H1 (cell line): ENCODE results near the gene ZNHIT3. TPM values are rescaled to one million over a fixed set of nuclear protein-coding genes. Genes with fewer than 3 reads are reported as not detected.

Experiments
- ASH2L ChIP-seq: fragments of 200-600, 300-600 bp; sonication (generic); IDR thresholded peaks from one replicate; pipeline ENCODE4 v1.7.1; 2017; ENCODE audit warnings: low read length
- CBX8 ChIP-seq: fragments of 300-800, 300-1000 bp; sonication (generic); IDR thresholded peaks from 2 replicates; pipeline ENCODE4 v1.7.1; 2016; ENCODE audit warnings: low read depth, low read length, borderline replicate concordance
- CHD1 ChIP-seq: IDR thresholded peaks from 2 replicates; pipeline ENCODE4 v1.6.1; 2012; ENCODE audit warnings: low read depth, low read length, improper control_type of control experiment
- FOSL1 ChIP-seq: IDR thresholded peaks from 2 replicates; pipeline ENCODE4 v1.6.1; 2011; ENCODE audit warnings: mild to moderate bottlenecking, low read depth, low read length, moderate library complexity; ENCODE audit not compliant: insufficient read depth
- POU5F1 ChIP-seq: IDR thresholded peaks from 2 replicates; pipeline ENCODE4 v1.6.1; 2011; ENCODE audit warnings: low read depth, mild to moderate bottlenecking, low read length, moderate library complexity
- RNF2 ChIP-seq: fragments of 200-900, 300-1000 bp; sonication (generic); IDR thresholded peaks from 2 replicates; pipeline ENCODE4 v1.7.1; 2016; ENCODE audit warnings: borderline replicate concordance, low read depth, mild to moderate bottlenecking, antibody characterized with exemption, low read length; ENCODE audit not compliant: poor library complexity, severe bottlenecking; ENCODE audit errors: missing control alignments
- SAP30 ChIP-seq: fragments of 300-600 bp; sonication (generic); IDR thresholded peaks from 2 replicates; pipeline ENCODE4 v1.7.1; 2012; ENCODE audit warnings: low read length, moderate library complexity, mild to moderate bottlenecking, inconsistent platforms; ENCODE audit not compliant: insufficient read depth, insufficient replicate concordance
- YY1 ChIP-seq: IDR thresholded peaks from 2 replicates; pipeline ENCODE4 v1.6.1; 2011; ENCODE audit warnings: low read depth, mild to moderate bottlenecking, low read length
- polyA plus RNA-seq, 7 experiments: library from polyadenylated mRNA; depleted of rRNA in 3 of 7; stranded (reverse) in 5 of 7; unstranded in 2 of 7; fragments of >200 nt in 5 of 7; fragments of 200-250 nt in 2 of 7; gene quantifications; 1 replicate in 5 of 7; 2 replicates in 1 of 7; 4 replicates in 1 of 7; pipeline versions ENCODE4 v1.2.1 to v1.2.3, GENCODE V29; 2011 to 2013; ENCODE audit warnings: missing spikeins in 2 of 7, mixed read lengths in 2 of 7
- total RNA-seq: library from RNA; stranded (reverse); fragmentation: NEBNext Ultra II Directional; extraction: Animal tissue kit (Norgen Biotek cat#: 25700); gene quantifications from 2 replicates; pipeline ENCODE4 v1.2.1, GENCODE V29; 2021
- TF ChIP-seq, protein P1 (sequence below): fragments of 300-600 bp; sonication (generic); IDR thresholded peaks from 2 replicates; pipeline ENCODE4 v1.7.1; 2012; ENCODE audit warnings: low read length, moderate library complexity, mild to moderate bottlenecking, inconsistent platforms; ENCODE audit not compliant: insufficient replicate concordance

Gene ZNHIT3
- total and polyA plus RNA-seq, 2 of the 8 experiments (the other 6 are each of a cell fraction or from before 2014, with no cell fraction given): 59.1 to 147 TPM

DNA sequence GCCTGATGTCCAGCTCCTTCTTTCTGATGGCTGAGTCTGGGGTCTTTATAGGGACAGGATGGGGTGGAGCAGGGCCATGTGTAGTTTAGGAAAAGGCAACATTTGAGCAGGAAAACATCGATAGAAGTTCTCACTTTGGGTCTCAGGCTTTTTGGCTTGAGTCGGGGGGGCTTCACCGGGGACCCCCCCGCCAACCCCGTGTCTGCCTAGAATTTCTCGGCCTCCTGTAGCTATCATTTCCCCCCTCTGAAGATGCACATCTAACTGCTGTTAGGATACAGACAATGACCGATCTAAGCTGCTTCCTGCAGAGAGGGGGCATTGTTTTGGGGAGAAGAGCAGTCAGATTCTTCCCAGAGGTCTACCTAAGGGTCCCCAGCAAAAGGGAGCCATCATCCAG lies 16.7 kb upstream of the ZNHIT3 start (continued):
- TF ChIP-seq, protein P1, sequence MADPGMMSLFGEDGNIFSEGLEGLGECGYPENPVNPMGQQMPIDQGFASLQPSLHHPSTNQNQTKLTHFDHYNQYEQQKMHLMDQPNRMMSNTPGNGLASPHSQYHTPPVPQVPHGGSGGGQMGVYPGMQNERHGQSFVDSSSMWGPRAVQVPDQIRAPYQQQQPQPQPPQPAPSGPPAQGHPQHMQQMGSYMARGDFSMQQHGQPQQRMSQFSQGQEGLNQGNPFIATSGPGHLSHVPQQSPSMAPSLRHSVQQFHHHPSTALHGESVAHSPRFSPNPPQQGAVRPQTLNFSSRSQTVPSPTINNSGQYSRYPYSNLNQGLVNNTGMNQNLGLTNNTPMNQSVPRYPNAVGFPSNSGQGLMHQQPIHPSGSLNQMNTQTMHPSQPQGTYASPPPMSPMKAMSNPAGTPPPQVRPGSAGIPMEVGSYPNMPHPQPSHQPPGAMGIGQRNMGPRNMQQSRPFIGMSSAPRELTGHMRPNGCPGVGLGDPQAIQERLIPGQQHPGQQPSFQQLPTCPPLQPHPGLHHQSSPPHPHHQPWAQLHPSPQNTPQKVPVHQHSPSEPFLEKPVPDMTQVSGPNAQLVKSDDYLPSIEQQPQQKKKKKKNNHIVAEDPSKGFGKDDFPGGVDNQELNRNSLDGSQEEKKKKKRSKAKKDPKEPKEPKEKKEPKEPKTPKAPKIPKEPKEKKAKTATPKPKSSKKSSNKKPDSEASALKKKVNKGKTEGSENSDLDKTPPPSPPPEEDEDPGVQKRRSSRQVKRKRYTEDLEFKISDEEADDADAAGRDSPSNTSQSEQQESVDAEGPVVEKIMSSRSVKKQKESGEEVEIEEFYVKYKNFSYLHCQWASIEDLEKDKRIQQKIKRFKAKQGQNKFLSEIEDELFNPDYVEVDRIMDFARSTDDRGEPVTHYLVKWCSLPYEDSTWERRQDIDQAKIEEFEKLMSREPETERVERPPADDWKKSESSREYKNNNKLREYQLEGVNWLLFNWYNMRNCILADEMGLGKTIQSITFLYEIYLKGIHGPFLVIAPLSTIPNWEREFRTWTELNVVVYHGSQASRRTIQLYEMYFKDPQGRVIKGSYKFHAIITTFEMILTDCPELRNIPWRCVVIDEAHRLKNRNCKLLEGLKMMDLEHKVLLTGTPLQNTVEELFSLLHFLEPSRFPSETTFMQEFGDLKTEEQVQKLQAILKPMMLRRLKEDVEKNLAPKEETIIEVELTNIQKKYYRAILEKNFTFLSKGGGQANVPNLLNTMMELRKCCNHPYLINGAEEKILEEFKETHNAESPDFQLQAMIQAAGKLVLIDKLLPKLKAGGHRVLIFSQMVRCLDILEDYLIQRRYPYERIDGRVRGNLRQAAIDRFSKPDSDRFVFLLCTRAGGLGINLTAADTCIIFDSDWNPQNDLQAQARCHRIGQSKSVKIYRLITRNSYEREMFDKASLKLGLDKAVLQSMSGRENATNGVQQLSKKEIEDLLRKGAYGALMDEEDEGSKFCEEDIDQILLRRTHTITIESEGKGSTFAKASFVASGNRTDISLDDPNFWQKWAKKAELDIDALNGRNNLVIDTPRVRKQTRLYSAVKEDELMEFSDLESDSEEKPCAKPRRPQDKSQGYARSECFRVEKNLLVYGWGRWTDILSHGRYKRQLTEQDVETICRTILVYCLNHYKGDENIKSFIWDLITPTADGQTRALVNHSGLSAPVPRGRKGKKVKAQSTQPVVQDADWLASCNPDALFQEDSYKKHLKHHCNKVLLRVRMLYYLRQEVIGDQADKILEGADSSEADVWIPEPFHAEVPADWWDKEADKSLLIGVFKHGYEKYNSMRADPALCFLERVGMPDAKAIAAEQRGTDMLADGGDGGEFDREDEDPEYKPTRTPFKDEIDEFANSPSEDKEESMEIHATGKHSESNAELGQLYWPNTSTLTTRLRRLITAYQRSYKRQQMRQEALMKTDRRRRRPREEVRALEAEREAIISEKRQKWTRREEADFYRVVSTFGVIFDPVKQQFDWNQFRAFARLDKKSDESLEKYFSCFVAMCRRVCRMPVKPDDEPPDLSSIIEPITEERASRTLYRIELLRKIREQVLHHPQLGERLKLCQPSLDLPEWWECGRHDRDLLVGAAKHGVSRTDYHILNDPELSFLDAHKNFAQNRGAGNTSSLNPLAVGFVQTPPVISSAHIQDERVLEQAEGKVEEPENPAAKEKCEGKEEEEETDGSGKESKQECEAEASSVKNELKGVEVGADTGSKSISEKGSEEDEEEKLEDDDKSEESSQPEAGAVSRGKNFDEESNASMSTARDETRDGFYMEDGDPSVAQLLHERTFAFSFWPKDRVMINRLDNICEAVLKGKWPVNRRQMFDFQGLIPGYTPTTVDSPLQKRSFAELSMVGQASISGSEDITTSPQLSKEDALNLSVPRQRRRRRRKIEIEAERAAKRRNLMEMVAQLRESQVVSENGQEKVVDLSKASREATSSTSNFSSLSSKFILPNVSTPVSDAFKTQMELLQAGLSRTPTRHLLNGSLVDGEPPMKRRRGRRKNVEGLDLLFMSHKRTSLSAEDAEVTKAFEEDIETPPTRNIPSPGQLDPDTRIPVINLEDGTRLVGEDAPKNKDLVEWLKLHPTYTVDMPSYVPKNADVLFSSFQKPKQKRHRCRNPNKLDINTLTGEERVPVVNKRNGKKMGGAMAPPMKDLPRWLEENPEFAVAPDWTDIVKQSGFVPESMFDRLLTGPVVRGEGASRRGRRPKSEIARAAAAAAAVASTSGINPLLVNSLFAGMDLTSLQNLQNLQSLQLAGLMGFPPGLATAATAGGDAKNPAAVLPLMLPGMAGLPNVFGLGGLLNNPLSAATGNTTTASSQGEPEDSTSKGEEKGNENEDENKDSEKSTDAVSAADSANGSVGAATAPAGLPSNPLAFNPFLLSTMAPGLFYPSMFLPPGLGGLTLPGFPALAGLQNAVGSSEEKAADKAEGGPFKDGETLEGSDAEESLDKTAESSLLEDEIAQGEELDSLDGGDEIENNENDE: no peak
- TF ChIP-seq CBX8 (no peak), POU5F1 (no peak), CHD1 (no peak), ASH2L (no peak), FOSL1 (no peak), YY1 (no peak), RNF2 (no peak), SAP30 (no peak)
- TF ChIP-seq, all 59 proteins: peak for 0
